ENCODE measurements around the gene TYMS. TPM values are rescaled to one million over a fixed set of nuclear protein-coding genes. Genes with fewer than 3 reads are reported as not detected.

TYMS gene
- total RNA-seq, 2 experiments from 2014 or later, result 324 to 329 TPM

- Mint-ChIP-seq H3K9me3 (no peaks in the 10 kb centered on the region), H3K4me3 (no peak overlapping the region), H3K4me1 (ENCODE audit: low read depth) (peaks cover 6% of the 10 kb centered on the region), H3K36me3 (ENCODE audit: low read depth) (no peaks in the 10 kb centered on the region), H3K27ac (no peak overlapping the region), H3K27me3 (peaks cover 7% of the 10 kb centered on the region)
- intact Hi-C loops (cut with micrococcal nuclease), result no loop called here
- ATAC-seq (no peak), DNase-seq (no peak)
- ChIA-PET CTCF (interaction anchor here (1.2 to 9.0 kb wide), 5 partner anchors 8 to 213 kb away, joined by 3 to 73 read pairs (median 5); no protein-coding TSS in a partner anchor), POLR2A (interaction anchor here (1.1 kb wide), 1 partner anchor 31 kb away, joined by 3 read pairs; no protein-coding TSS in a partner anchor)
- no peak for TF ChIP-seq CTCF (IDR thresholded peaks at IDR 0.05)
Observed at GRCh38 chr18:627231-627630, 30.2 kb upstream of the TYMS start.

GRCh38 chr18:629269-630150 lies 27.9 kb upstream of the TYMS start:
- Mint-ChIP-seq H3K27me3 (peaks cover 6% of the 10 kb centered on the region), H3K9me3 (no peaks in the 10 kb centered on the region), H3K27ac (no peak overlapping the region), H3K36me3 (ENCODE audit: low read depth) (no peaks in the 10 kb centered on the region), H3K4me3 (no peak overlapping the region), H3K4me1 (ENCODE audit: low read depth) (peaks cover 6% of the 10 kb centered on the region)
- ATAC-seq (peak; percentile 80), DNase-seq (peak; percentile 47)
- TF ChIP-seq CTCF (IDR thresholded peaks at IDR 0.05), result no peak
- POLR2A ChIA-PET, result interaction anchor here (1.0 kb wide), 1 partner anchor 8 kb away, joined by 3 read pairs; no protein-coding TSS in a partner anchor
- intact Hi-C loops (cut with micrococcal nuclease), result no loop called here
- CTCF ChIA-PET, result interaction anchor here (0.8 to 9.0 kb wide), 5 partner anchors 11 to 210 kb away, joined by 3 to 73 read pairs (median 3); no protein-coding TSS in a partner anchor

- Mint-ChIP-seq H3K4me1 (ENCODE audit: low read depth) (peaks cover 6% of the 10 kb centered on the region), H3K36me3 (ENCODE audit: low read depth) (no peaks in the 10 kb centered on the region), H3K27me3 (peaks cover 6% of the 10 kb centered on the region), H3K9me3 (no peaks in the 10 kb centered on the region), H3K27ac (no peak overlapping the region), H3K4me3 (no peak overlapping the region)
- no peak for TF ChIP-seq CTCF (IDR thresholded peaks at IDR 0.05)
- POLR2A ChIA-PET, result interaction anchor here (1.2 kb wide), 1 partner anchor 81 kb away, joined by 3 read pairs; the partner anchor contains the start of gene ENOSF1
- intact Hi-C loops (cut with micrococcal nuclease), result no loop called here
- DNase-seq (no peak), ATAC-seq (no peak)
- CTCF ChIA-PET, result interaction anchor here (0.8 to 1.7 kb wide), 4 partner anchors 10 to 208 kb away, joined by 3 to 6 read pairs (median 4); no protein-coding TSS in a partner anchor
Observed at GRCh38 chr18:631560-631959, 25.9 kb upstream of the TYMS start.

GRCh38 chr18:634551-635045 lies 22.9 kb upstream of the TYMS start:
- intact Hi-C loops (cut with micrococcal nuclease), result no loop called here
- H3K4me3 Mint-ChIP-seq, result no peak overlapping the region
- CTCF ChIA-PET, result interaction anchor here (1.3 kb wide), 1 partner anchor 9 kb away, joined by 4 read pairs; no protein-coding TSS in a partner anchor

More at GRCh38 chr18:634551-635045, 22.9 kb upstream of the TYMS start:
- no peak overlapping the region for H3K27ac Mint-ChIP-seq
- DNase-seq, result no peak
- no peak for ATAC-seq
- no peak for TF ChIP-seq CTCF (IDR thresholded peaks at IDR 0.05)
- peaks cover 2% of the 10 kb centered on the region for H3K4me1 Mint-ChIP-seq (ENCODE audit: low read depth)
- H3K36me3 Mint-ChIP-seq (ENCODE audit: low read depth), result no peaks in the 10 kb centered on the region
- H3K27me3 Mint-ChIP-seq, result peaks cover 7% of the 10 kb centered on the region
- no peaks in the 10 kb centered on the region for H3K9me3 Mint-ChIP-seq
- POLR2A ChIA-PET, result interaction anchor here (1.2 to 1.4 kb wide), 2 partner anchors 10 to 23 kb away, joined by 3 read pairs; partner anchors contain the start of gene TYMS
